IMR-90 (cell line): ENCODE results near the gene PCDHGB3. TPM values are rescaled to one million over a fixed set of nuclear protein-coding genes. Genes with fewer than 3 reads are reported as not detected.

Source experiments
- ATAC-seq: fragments of 200-7000 bp; cut with Tn5 transposase; 2 replicates; pipeline ENCODE4 v1.9.1; 2020; ENCODE audit warnings: low read depth, mild to moderate bottlenecking, moderate library complexity
- BruUV-seq: library from RNA; stranded (reverse); fragments of 400-500 nt; replicated peaks from 2 replicates; lab custom pipeline; 2021; lab: Mats Ljungman, UMichigan
- CTCF ChIA-PET: fragments of 300-600 bp; formaldehyde crosslinking; extraction: SDS; loops from one replicate; lab custom pipeline; 2021; ENCODE audit warnings: antibody characterized with exemption; lab: Yijun Ruan, JAX
- POLR2A ChIA-PET: fragments of 300-600 bp; sonication (Branson Sonifier 250); formaldehyde crosslinking; loops from one replicate; lab custom pipeline; 2022; ENCODE audit warnings: antibody characterized with exemption; ENCODE audit not compliant: unreplicated experiment; lab: Charles Lee
- DNase-seq: peaks from one replicate; pipeline ENCODE4 v3.0.0; 2013
- H2AFZ ChIP-seq: replicated peaks from 2 replicates; pipeline ENCODE3; 2013; ENCODE audit warnings: low read length, mild to moderate bottlenecking; ENCODE audit not compliant: poor library complexity
- H2AK5ac ChIP-seq: 2 replicates; pipeline ENCODE4 v1.6.1; 2013; ENCODE audit warnings: low read depth, low read length, inconsistent platforms
- H2AK9ac ChIP-seq: replicated peaks from 2 replicates; pipeline ENCODE3; 2013; ENCODE audit warnings: mild to moderate bottlenecking, low read depth, low read length, moderate library complexity; ENCODE audit not compliant: poor library complexity
- H2BK120ac ChIP-seq: 2 replicates; pipeline ENCODE4 v1.6.1; 2013; ENCODE audit warnings: low read depth, low read length, inconsistent platforms
- H2BK15ac ChIP-seq: 3 replicates; pipeline ENCODE4 v1.6.1; 2013; ENCODE audit warnings: low read depth, low read length, inconsistent platforms
- H2BK20ac ChIP-seq: 2 replicates; pipeline ENCODE4 v1.6.1; 2013; ENCODE audit warnings: low read depth, mild to moderate bottlenecking, inconsistent platforms, low read length, moderate library complexity
- H2BK5ac ChIP-seq: 2 replicates; pipeline ENCODE4 v1.6.1; 2013; ENCODE audit warnings: mild to moderate bottlenecking, low read depth, low read length, inconsistent platforms; ENCODE audit not compliant: poor library complexity, severe bottlenecking
- H3K14ac ChIP-seq: replicated peaks from 2 replicates; pipeline ENCODE4 v1.6.1; 2013; ENCODE audit warnings: low read depth, low read length, inconsistent platforms
- H3K18ac ChIP-seq: 2 replicates; pipeline ENCODE4 v1.6.1; 2013; ENCODE audit warnings: low read depth, low read length, control low read depth
- H3K23ac ChIP-seq: 2 replicates; pipeline ENCODE4 v1.6.1; 2013; ENCODE audit warnings: low read depth, low read length, inconsistent platforms
- H3K27ac ChIP-seq: 2 replicates; pipeline ENCODE4 v1.5.1; 2013; ENCODE audit warnings: mild to moderate bottlenecking, control low read depth, low read length; ENCODE audit not compliant: insufficient read depth
- H3K27me3 ChIP-seq: 2 replicates; pipeline ENCODE4 v1.6.1; 2013; ENCODE audit warnings: low read length; ENCODE audit not compliant: control insufficient read depth, insufficient read depth
- H3K36me3 ChIP-seq: 2 replicates; pipeline ENCODE4 v1.6.1; 2013; ENCODE audit warnings: low read length, mixed read lengths; ENCODE audit not compliant: control insufficient read depth, insufficient read depth
- H3K4ac ChIP-seq: 2 replicates; pipeline ENCODE4 v1.6.1; 2013; ENCODE audit warnings: low read depth, low read length, inconsistent platforms
- H3K4me1 ChIP-seq: 2 replicates; pipeline ENCODE4 v1.6.1; 2013; ENCODE audit warnings: low read length, mixed read lengths; ENCODE audit not compliant: control insufficient read depth, insufficient read depth
- H3K4me2 ChIP-seq: 2 replicates; pipeline ENCODE4 v1.6.1; 2013; ENCODE audit warnings: low read depth, mild to moderate bottlenecking, control low read depth, low read length, moderate library complexity
- H3K4me3 ChIP-seq: 2 replicates; pipeline ENCODE4 v1.5.1; 2013; ENCODE audit warnings: low read depth, mild to moderate bottlenecking, control low read depth, low read length, moderate library complexity; ENCODE audit not compliant: insufficient read depth
- H3K56ac ChIP-seq: 2 replicates; pipeline ENCODE4 v1.6.1; 2013; ENCODE audit warnings: low read length, inconsistent platforms; ENCODE audit not compliant: insufficient read depth; ENCODE audit errors: extremely low read depth
- H3K79me1 ChIP-seq, 2 experiments: 2 replicates each; pipeline ENCODE4 v1.6.1; 2013; ENCODE audit warnings: low read length in 2 of 2, inconsistent platforms in 1 of 2, low read depth in 1 of 2
- H3K9ac ChIP-seq: 2 replicates; pipeline ENCODE4 v1.6.1; 2013; ENCODE audit warnings: low read depth, low read length, control low read depth
- H3K9me1 ChIP-seq: 2 replicates; pipeline ENCODE4 v1.6.1; 2013; ENCODE audit warnings: low read length, inconsistent platforms; ENCODE audit not compliant: insufficient read depth
- H3K9me3 ChIP-seq: 2 replicates; pipeline ENCODE4 v1.6.1; 2013; ENCODE audit warnings: low read length; ENCODE audit not compliant: control insufficient read depth, insufficient read depth
- H4K20me1 ChIP-seq: 2 replicates; pipeline ENCODE4 v1.6.1; 2013; ENCODE audit warnings: low read length, inconsistent platforms; ENCODE audit not compliant: insufficient read depth
- H4K5ac ChIP-seq: 2 replicates; pipeline ENCODE4 v1.6.1; 2013; ENCODE audit warnings: mild to moderate bottlenecking, low read depth, low read length, control low read depth
- H4K8ac ChIP-seq, 2 experiments: 2 replicates each; pipeline ENCODE4 v1.6.1; 2013; ENCODE audit warnings: low read depth in 2 of 2, low read length in 2 of 2, control low read depth in 1 of 2, inconsistent platforms in 1 of 2
- H4K91ac ChIP-seq: 2 replicates; pipeline ENCODE4 v1.6.1; 2013; ENCODE audit warnings: low read depth, low read length, inconsistent platforms; ENCODE audit not compliant: insufficient read depth
- BHLHE40 ChIP-seq: fragments of 150-350 bp; IDR thresholded peaks from 2 replicates; pipeline ENCODE4 v1.6.1; 2016; ENCODE audit warnings: mild to moderate bottlenecking, low read depth, low read length
- CEBPB ChIP-seq: IDR thresholded peaks from 2 replicates; pipeline ENCODE4 v1.6.1; 2012; ENCODE audit warnings: low read depth, low read length, improper control_type of control experiment
- CHD1 ChIP-seq: IDR thresholded peaks from 2 replicates; pipeline ENCODE4 v1.6.1; 2012; ENCODE audit warnings: low read depth, low read length, improper control_type of control experiment
- ELK1 ChIP-seq: fragments of 150-350 bp; IDR thresholded peaks from 2 replicates; pipeline ENCODE4 v1.6.1; 2016; ENCODE audit warnings: low read depth, mild to moderate bottlenecking, low read length, moderate library complexity, borderline replicate concordance
- FOS ChIP-seq: fragments of 150-350 bp; IDR thresholded peaks from 2 replicates; pipeline ENCODE4 v1.6.1; 2016; ENCODE audit warnings: low read depth, low read length
- MAFK ChIP-seq: IDR thresholded peaks from 2 replicates; pipeline ENCODE4 v1.6.1; 2012; ENCODE audit warnings: low read depth, low read length, improper control_type of control experiment
- MAZ ChIP-seq: IDR thresholded peaks from 2 replicates; pipeline ENCODE4 v1.6.1; 2012; ENCODE audit warnings: low read depth, mild to moderate bottlenecking, low read length, improper control_type of control experiment, moderate library complexity, borderline replicate concordance
- MXI1 ChIP-seq: IDR thresholded peaks from 2 replicates; pipeline ENCODE4 v1.6.1; 2012; ENCODE audit warnings: low read depth, mild to moderate bottlenecking, low read length, moderate library complexity, borderline replicate concordance
- NFE2L2 ChIP-seq: fragments of 150-350 bp; IDR thresholded peaks from 2 replicates; pipeline ENCODE4 v1.6.1; 2016; ENCODE audit warnings: low read depth, mild to moderate bottlenecking, low read length
- RAD21 ChIP-seq: IDR thresholded peaks from 2 replicates; pipeline ENCODE4 v1.6.1; 2012; ENCODE audit warnings: low read length, improper control_type of control experiment
- RCOR1 ChIP-seq: IDR thresholded peaks from 2 replicates; pipeline ENCODE4 v1.6.1; 2012; ENCODE audit warnings: mild to moderate bottlenecking, low read length, improper control_type of control experiment; ENCODE audit not compliant: insufficient replicate concordance
- RFX5 ChIP-seq: IDR thresholded peaks from 2 replicates; pipeline ENCODE4 v1.8.0; 2012; ENCODE audit warnings: low read depth, mild to moderate bottlenecking, low read length, moderate library complexity
- SMC3 ChIP-seq: fragments of 150-350 bp; IDR thresholded peaks from 2 replicates; pipeline ENCODE4 v1.6.1; 2016; ENCODE audit warnings: low read depth, mild to moderate bottlenecking, antibody characterized with exemption, low read length, moderate library complexity
- USF2 ChIP-seq: fragments of 150-350 bp; IDR thresholded peaks from 2 replicates; pipeline ENCODE4 v1.6.1; 2017; ENCODE audit warnings: mild to moderate bottlenecking, antibody characterized with exemption, low read length, low read depth
- WGBS, 2 experiments: methylation state at CpG; one replicate each; pipeline versions ENCODE4 v1.1.5 to v1.1.7; 2013; ENCODE audit warnings: missing lambda C conversion rate in 2 of 2; ENCODE audit not compliant: insufficient read length in 1 of 2; ENCODE audit errors: extremely low coverage in 2 of 2; 5-methylcytosine and 5-hydroxymethylcytosine counted together
- dilution Hi-C: fragments of 300-500 bp; cut with HindIII; formaldehyde crosslinking; loops from one replicate; pipeline ENCODE4 v1.14.3; 2018; ENCODE audit warnings: low sequenced_read_pairs; ENCODE audit not compliant: unreplicated experiment
- in situ Hi-C: fragments of 300-500 bp; cut with MboI; formaldehyde crosslinking; loops from 3 replicates; pipeline ENCODE4 v1.14.3; 2019; ENCODE audit warnings: low sequenced_read_pairs, inconsistent platforms, mixed read lengths
- intact Hi-C: fragments of 100-400 bp; cut with micrococcal nuclease; formaldehyde crosslinking; loops from 2 replicates; pipeline ENCODE4 v1.10.0; 2022
- polyA plus RNA-seq, 3 experiments: library from polyadenylated mRNA; depleted of rRNA; stranded (reverse); fragments of >200 nt; gene quantifications; 2 replicates each; pipeline ENCODE4 v1.2.3, GENCODE V29; 2012; ENCODE audit warnings: low replicate concordance in 1 of 3
- total RNA-seq: library from RNA; depleted of rRNA; stranded (reverse); fragments of >200 nt; gene quantifications from 2 replicates; pipeline ENCODE4 v1.2.3, GENCODE V29; 2012

Gene PCDHGB3
- total and polyA plus RNA-seq, 2 of the 4 experiments (the other 2 are of a cell fraction): 3.4 to 5.9 TPM

- no peaks in the 10 kb centered on the region for H3K27me3 ChIP-seq
- ChIA-PET POLR2A (no interaction called here), CTCF (interaction anchor here (1.2 kb wide), 1 partner anchor 160 kb away, joined by 4 read pairs; no protein-coding TSS in a partner anchor)
- H4K5ac ChIP-seq: no peak overlapping the region
- H3K9me1 ChIP-seq: no peaks in the 10 kb centered on the region
- no peak overlapping the region for H3K18ac ChIP-seq
- peaks cover 16 to 26% of the 10 kb centered on the region in 2 experiments for H3K79me1 ChIP-seq
- in situ Hi-C loops (no loop called here), intact Hi-C loops (no loop called here), dilution Hi-C loops (no loop called here)
- no peaks in the 10 kb centered on the region for H3K4me1 ChIP-seq
- no peak overlapping the region for H3K4me3 ChIP-seq
- H3K27ac ChIP-seq: no peak overlapping the region
- peaks cover 21% of the 10 kb centered on the region for H3K36me3 ChIP-seq
- H3K4ac ChIP-seq: no peak overlapping the region
- H2BK120ac ChIP-seq: no peak overlapping the region
- TF ChIP-seq RAD21: no peak
- no peak for TF ChIP-seq CHD1
- no peak for TF ChIP-seq CEBPB
- TF ChIP-seq MAZ: no peak
- TF ChIP-seq SMC3: no peak
- TF ChIP-seq RFX5: no peak
- no peak for TF ChIP-seq ELK1
- no peak for TF ChIP-seq NFE2L2
- no peak for TF ChIP-seq FOS
- no peak for TF ChIP-seq BHLHE40
- no peak for TF ChIP-seq MXI1
- no peak for TF ChIP-seq RCOR1
- TF ChIP-seq MAFK: no peak
- TF ChIP-seq USF2: no peak
- H3K56ac ChIP-seq: no peak overlapping the region
- H2BK15ac ChIP-seq: no peak overlapping the region
- H2AK9ac ChIP-seq: no peak overlapping the region
- no peak overlapping the region for H2BK5ac ChIP-seq
- no peak overlapping the region for H2AK5ac ChIP-seq
- H3K23ac ChIP-seq: no peak overlapping the region
- H3K9ac ChIP-seq: no peak overlapping the region
- peaks cover 58% of the 10 kb centered on the region for H3K9me3 ChIP-seq
- no peak overlapping the region for H3K14ac ChIP-seq
- DNase-seq (no peak), ATAC-seq (no peak)
- no peak overlapping the region for H4K91ac ChIP-seq
- H3K4me2 ChIP-seq: no peak overlapping the region
- no peak overlapping the region for H2BK20ac ChIP-seq
- BruUV-seq: no TSS peak
- 53% methylated on average over 11 of the region's 22 CpGs; no CpG with 5 or more reads in 1 of the 2 experiments for WGBS, 2 experiments
- H4K8ac ChIP-seq: no peak overlapping the region
- no peak overlapping the region for H2AFZ ChIP-seq
- no peaks in the 10 kb centered on the region for H4K20me1 ChIP-seq
Observed at GRCh38 chr5:141403387-141403786, 33.3 kb downstream of the PCDHGB3 start.
